Activated CD8-positive, alpha-beta T cell treated with anti-CD3 and anti-CD28 coated beads for 36 hours (primary cell): ENCODE data around the gene CD247. TPM values are rescaled to one million over a fixed set of nuclear protein-coding genes. Genes with fewer than 3 reads are reported as not detected.

Source experiments
- ATAC-seq: fragments of 200-7000 bp; cut with Tn5 transposase; one replicate; pipeline ENCODE4 v1.10.0; 2021; ENCODE audit warnings: mild to moderate bottlenecking, moderate library complexity
- CTCF ChIA-PET: fragments of 350-600 bp; sonication (Branson Sonifier 250); formaldehyde crosslinking; loops from one replicate; lab custom pipeline; 2021; ENCODE audit warnings: antibody characterized with exemption; lab: Charles Lee
- POLR2A ChIA-PET: fragments of 350-600 bp; sonication (Branson Sonifier 250); formaldehyde crosslinking; loops from one replicate; lab custom pipeline; 2021; ENCODE audit warnings: antibody characterized with exemption; lab: Charles Lee
- DNase-seq: peaks from one replicate; pipeline ENCODE4 v3.0.0-alpha.2; 2020
- H3K27ac Mint-ChIP-seq: one replicate; pipeline ENCODE4 v1.8.0; 2021; ENCODE audit warnings: mild to moderate bottlenecking, mixed read lengths
- H3K27me3 Mint-ChIP-seq: one replicate; pipeline ENCODE4 v1.8.0; 2021; ENCODE audit warnings: mixed read lengths
- H3K36me3 Mint-ChIP-seq: one replicate; pipeline ENCODE4 v1.8.0; 2021; ENCODE audit warnings: low read depth, mixed read lengths
- H3K4me1 Mint-ChIP-seq: one replicate; pipeline ENCODE4 v1.8.0; 2021; ENCODE audit warnings: low read depth, mixed read lengths
- H3K4me3 Mint-ChIP-seq: one replicate; pipeline ENCODE4 v1.8.0; 2021; ENCODE audit warnings: mild to moderate bottlenecking, moderate library complexity, mixed read lengths
- H3K9me3 Mint-ChIP-seq: one replicate; pipeline ENCODE4 v1.8.0; 2021; ENCODE audit warnings: mixed read lengths
- intact Hi-C: fragments of 100-400 bp; cut with micrococcal nuclease; formaldehyde crosslinking; loops from one replicate; pipeline ENCODE4 v1.10.0; 2022
- total RNA-seq, 2 experiments: library from RNA; stranded (reverse); gene quantifications; one replicate each; pipeline ENCODE4 v1.2.3, GENCODE V29; 2021
- TF ChIP-seq, protein P1 (sequence below): fragments of 200-600 bp; IDR thresholded peaks from one replicate; pipeline ENCODE4 v1.8.0; 2022; ENCODE audit warnings: antibody characterized with exemption, mild to moderate bottlenecking

The CD247 gene
- 100 to 1,000 TPM; 224 to 229 TPM for total RNA-seq

- Mint-ChIP-seq H3K4me3 (peak within 1 kb of the TSS; percentile 100), H3K27ac (peak within 1 kb of the TSS; percentile 100), H3K27me3 (no peaks in the 10 kb centered on the region), H3K9me3 (no peaks in the 10 kb centered on the region), H3K36me3 (peaks cover 49% of the 10 kb centered on the region), H3K4me1 (peaks cover 22% of the 10 kb centered on the region)
- intact Hi-C loops, result loop anchor here (5.0 to 10.0 kb wide), 3 partner anchors 36 to 294 kb away; partner anchors contain the start of gene POU2F1
- peak; percentile 62 for ATAC-seq
- ChIA-PET CTCF (interaction anchor here (0.7 to 8.4 kb wide), 21 partner anchors 10 to 298 kb away, joined by 3 to 70 read pairs (median 6); partner anchors contain the start of gene CREG1), POLR2A (interaction anchor here (1.0 to 7.6 kb wide), 21 partner anchors 9 to 87 kb away, joined by 3 to 148 read pairs (median 14); no protein-coding TSS in a partner anchor)
- TF ChIP-seq, protein P1, sequence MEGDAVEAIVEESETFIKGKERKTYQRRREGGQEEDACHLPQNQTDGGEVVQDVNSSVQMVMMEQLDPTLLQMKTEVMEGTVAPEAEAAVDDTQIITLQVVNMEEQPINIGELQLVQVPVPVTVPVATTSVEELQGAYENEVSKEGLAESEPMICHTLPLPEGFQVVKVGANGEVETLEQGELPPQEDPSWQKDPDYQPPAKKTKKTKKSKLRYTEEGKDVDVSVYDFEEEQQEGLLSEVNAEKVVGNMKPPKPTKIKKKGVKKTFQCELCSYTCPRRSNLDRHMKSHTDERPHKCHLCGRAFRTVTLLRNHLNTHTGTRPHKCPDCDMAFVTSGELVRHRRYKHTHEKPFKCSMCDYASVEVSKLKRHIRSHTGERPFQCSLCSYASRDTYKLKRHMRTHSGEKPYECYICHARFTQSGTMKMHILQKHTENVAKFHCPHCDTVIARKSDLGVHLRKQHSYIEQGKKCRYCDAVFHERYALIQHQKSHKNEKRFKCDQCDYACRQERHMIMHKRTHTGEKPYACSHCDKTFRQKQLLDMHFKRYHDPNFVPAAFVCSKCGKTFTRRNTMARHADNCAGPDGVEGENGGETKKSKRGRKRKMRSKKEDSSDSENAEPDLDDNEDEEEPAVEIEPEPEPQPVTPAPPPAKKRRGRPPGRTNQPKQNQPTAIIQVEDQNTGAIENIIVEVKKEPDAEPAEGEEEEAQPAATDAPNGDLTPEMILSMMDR, result peak; percentile 30
- DNase-seq, result peak; percentile 86
Measured at GRCh38 chr1:167518331-167518700, at the start of gene CD247. Gene CD247, minus strand, starts transcription at chr1:167518529. Its CDS starts 64 bp downstream, at chr1:167518465.

GRCh38 chr1:167567663-167568062, 49.3 kb upstream of the CD247 start:
- intact Hi-C loops, result no loop called here
- POLR2A ChIA-PET, result no interaction called here
- peaks cover 3% of the 10 kb centered on the region for H3K4me1 Mint-ChIP-seq
- H3K27me3 Mint-ChIP-seq, result no peaks in the 10 kb centered on the region
- H3K36me3 Mint-ChIP-seq, result no peaks in the 10 kb centered on the region
- no peak overlapping the region for H3K27ac Mint-ChIP-seq
- H3K4me3 Mint-ChIP-seq, result no peak overlapping the region
- DNase-seq (no peak), ATAC-seq (no peak)
- no peaks in the 10 kb centered on the region for H3K9me3 Mint-ChIP-seq
- CTCF ChIA-PET, result interaction anchor here (6.2 kb wide), 1 partner anchor 12 kb away, joined by 50 read pairs; the partner anchor contains the start of gene CREG1
- TF ChIP-seq, protein P1, result no peak

GRCh38 chr1:167566766-167567165, 48.4 kb upstream of the CD247 start:
- CTCF ChIA-PET, result interaction anchor here (6.2 kb wide), 1 partner anchor 11 kb away, joined by 50 read pairs; the partner anchor contains the start of gene CREG1
- DNase-seq (no peak), ATAC-seq (no peak)
- Mint-ChIP-seq H3K27ac (no peak overlapping the region), H3K4me1 (peaks cover 3% of the 10 kb centered on the region), H3K36me3 (no peaks in the 10 kb centered on the region), H3K27me3 (no peaks in the 10 kb centered on the region), H3K4me3 (no peak overlapping the region), H3K9me3 (no peaks in the 10 kb centered on the region)
- POLR2A ChIA-PET, result no interaction called here
- intact Hi-C loops, result no loop called here
- TF ChIP-seq, protein P1, result no peak

DNA sequence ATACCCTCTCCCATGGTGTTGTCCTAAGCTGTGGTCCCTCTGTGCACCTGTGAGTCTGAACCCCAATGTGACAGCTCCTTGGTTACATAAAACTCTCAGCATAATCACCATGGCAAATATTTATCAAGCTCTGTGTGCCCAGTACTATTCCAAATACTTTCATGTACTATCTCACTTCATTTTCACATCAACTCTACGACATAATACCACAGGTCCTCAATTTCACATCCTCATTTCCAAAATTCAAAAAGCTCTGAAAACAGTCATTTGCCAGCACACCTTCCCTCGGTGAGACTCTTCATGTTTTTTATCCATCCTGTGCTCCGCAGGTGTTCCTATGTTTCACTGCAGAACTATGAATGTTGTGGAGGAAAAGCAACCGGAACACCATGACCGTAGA, 47.6 kb upstream of the CD247 start:
- ATAC-seq (no peak), DNase-seq (no peak)
- Mint-ChIP-seq H3K27me3 (no peaks in the 10 kb centered on the region), H3K27ac (no peak overlapping the region), H3K4me3 (no peak overlapping the region), H3K4me1 (peaks cover 3% of the 10 kb centered on the region), H3K9me3 (no peaks in the 10 kb centered on the region), H3K36me3 (no peaks in the 10 kb centered on the region)
- TF ChIP-seq, protein P1, result no peak
- POLR2A ChIA-PET, result interaction anchor here (1.1 kb wide), 1 partner anchor 229 kb away, joined by 4 read pairs; no protein-coding TSS in a partner anchor
- intact Hi-C loops, result no loop called here
- CTCF ChIA-PET, result interaction anchor here (2.5 to 6.2 kb wide), 3 partner anchors 10 to 122 kb away, joined by 12 to 50 read pairs (median 19); partner anchors contain the start of gene CREG1

- ChIA-PET POLR2A (interaction anchor here (1.1 kb wide), 2 partner anchors 149 to 227 kb away, joined by 3 to 4 read pairs; no protein-coding TSS in a partner anchor), CTCF (interaction anchor here (0.8 to 6.2 kb wide), 13 partner anchors 8 to 297 kb away, joined by 3 to 50 read pairs (median 4); partner anchors contain the start of gene CREG1)
- Mint-ChIP-seq H3K27me3 (no peaks in the 10 kb centered on the region), H3K36me3 (no peaks in the 10 kb centered on the region), H3K4me3 (no peak overlapping the region), H3K4me1 (peaks cover 3% of the 10 kb centered on the region), H3K9me3 (no peaks in the 10 kb centered on the region), H3K27ac (peak overlapping the region; percentile 28)
- ATAC-seq (no peak), DNase-seq (no peak)
- intact Hi-C loops, result no loop called here
- TF ChIP-seq, protein P1, result no peak
Measured at GRCh38 chr1:167564612-167565270, 46.4 kb upstream of the CD247 start.
